Transverse colon (tissue), 3 donors: ENCODE data around the gene SEMA4D.

Experiments used
- CTCF ChIP-seq, 5 experiments: fragments of 200-600 bp in 3 of 5; fragments of 450-650 bp in 2 of 5; sonication (generic) in 3 of 5; IDR thresholded peaks; 1 replicate in 2 of 5; 2 replicates in 3 of 5; pipeline ENCODE4 v1.5.1; 2016 to 2017; ENCODE audit warnings: antibody characterized with exemption in 5 of 5, inconsistent platforms in 3 of 5, mild to moderate bottlenecking in 2 of 5, moderate library complexity in 1 of 5
- EP300 ChIP-seq: sonication (generic); formaldehyde crosslinking; IDR thresholded peaks from one replicate; pipeline ENCODE4 v1.6.1; 2017; ENCODE audit warnings: antibody characterized with exemption, low read depth
- POLR2A ChIP-seq: fragments of 450-650 bp; IDR thresholded peaks from one replicate; pipeline ENCODE4 v1.6.1; 2016; ENCODE audit warnings: antibody characterized with exemption, mild to moderate bottlenecking, moderate library complexity

- TF ChIP-seq POLR2A: no peak
- no peak for TF ChIP-seq CTCF (IDR thresholded peaks at IDR 0.05)
- TF ChIP-seq EP300: no peak
Measured at GRCh38 chr9:89537166-89537565, 39.3 kb upstream of the SEMA4D start.
